NCI-H460 (cell line): Measurements from ENCODE around the gene ULK4. TPM values are rescaled to one million over a fixed set of nuclear protein-coding genes. Genes with fewer than 3 reads are reported as not detected.
"Not testable (repeated sequence)": the region's sequence is repeated elsewhere in the genome, so short reads cannot be mapped to it uniquely, and the experiment has no call there.

Experiments
- DNase-seq: peaks from one replicate; pipeline ENCODE4 v3.0.0-alpha.2; 2016; ENCODE audit warnings: low read depth; ENCODE audit errors: extremely low read depth
- total RNA-seq: library from RNA; depleted of rRNA; stranded (reverse); fragments of >200 nt; shearing (Covaris generic); gene quantifications from 2 replicates; pipeline ENCODE4 v1.2.3, GENCODE V29; 2014

Gene ULK4
- total RNA-seq, 1 experiment from 2014 or later = 5.6 TPM

- DNase-seq = no peak
Measured at GRCh38 chr3:41592753-41593510, 369.0 kb downstream of the ULK4 start.

GRCh38 chr3:41583014-41583413 is 378.9 kb downstream of the ULK4 start:
- no peak for DNase-seq

- DNase-seq = no peak
Measured at GRCh38 chr3:41581700-41582099, 380.2 kb downstream of the ULK4 start.

- DNase-seq = no peak
Measured at GRCh38 chr3:41580274-41580959, 381.5 kb downstream of the ULK4 start.

GRCh38 chr3:41579861-41580260 is 382.0 kb downstream of the ULK4 start:
- no peak for DNase-seq

- no peak for DNase-seq
Measured at GRCh38 chr3:41578798-41579197, 383.1 kb downstream of the ULK4 start.

- no peak for DNase-seq
Measured at GRCh38 chr3:41575724-41576123, 386.2 kb downstream of the ULK4 start.

- DNase-seq = no peak
Measured at GRCh38 chr3:41574900-41575299, 387.0 kb downstream of the ULK4 start.

- DNase-seq = no peak
Measured at GRCh38 chr3:41573591-41573990, 388.3 kb downstream of the ULK4 start.

GRCh38 chr3:41572092-41572491 is 389.8 kb downstream of the ULK4 start:
- DNase-seq = no peak

- no peak for DNase-seq
Measured at GRCh38 chr3:41569632-41570305, 392.1 kb downstream of the ULK4 start.

- no peak for DNase-seq
Measured at GRCh38 chr3:41565948-41566514, 395.9 kb downstream of the ULK4 start.

- no peak for DNase-seq
Measured at GRCh38 chr3:41565003-41565402, 396.9 kb downstream of the ULK4 start.

GRCh38 chr3:41556245-41556644 is 405.7 kb downstream of the ULK4 start:
- not testable (repeated sequence) for DNase-seq

GRCh38 chr3:41532976-41533375 is 428.9 kb downstream of the ULK4 start:
- DNase-seq = no peak

- no peak for DNase-seq
Measured at GRCh38 chr3:41526995-41527573, 434.8 kb downstream of the ULK4 start.

GRCh38 chr3:41525303-41526064 is 436.4 kb downstream of the ULK4 start:
- no peak for DNase-seq

GRCh38 chr3:41523897-41524296 is 438.0 kb downstream of the ULK4 start:
- DNase-seq = no peak

- no peak for DNase-seq
Measured at GRCh38 chr3:41522612-41523011, 439.3 kb downstream of the ULK4 start.

GRCh38 chr3:41521010-41521655 is 440.8 kb downstream of the ULK4 start:
- DNase-seq = no peak
